HepG2 (cell line): ENCODE measurements around the gene KAT6B. TPM values are rescaled to one million over a fixed set of nuclear protein-coding genes. Genes with fewer than 3 reads are reported as not detected.

ENCODE experiments used
- ATAC-seq: fragments of 200-7000 bp; cut with Tn5 transposase; 3 replicates; pipeline ENCODE4 v1.9.1; 2020; ENCODE audit warnings: mild to moderate bottlenecking, moderate library complexity
- BruUV-seq: library from RNA; stranded (reverse); fragments of 400-500 nt; replicated peaks from 2 replicates; lab custom pipeline; 2021; lab: Mats Ljungman, UMichigan
- CTCF ChIA-PET: fragments of 300-600 bp; formaldehyde crosslinking; extraction: SDS; loops from one replicate; lab custom pipeline; 2021; ENCODE audit warnings: low total read pairs, inconsistent platforms, low intra/inter-chr PET ratio; lab: Yijun Ruan, JAX
- POLR2A ChIA-PET: fragments of 350-600 bp; sonication (Branson Sonifier 250); formaldehyde crosslinking; loops from one replicate; lab custom pipeline; 2020; ENCODE audit warnings: antibody characterized with exemption, inconsistent platforms; lab: Yijun Ruan, JAX
- DNase-seq: peaks from one replicate; pipeline ENCODE4 v3.0.0-alpha.2; 2015; ENCODE audit warnings: low spot score
- FAIRE-seq: peaks from 3 replicates; lab custom pipeline; 2011; peaks lifted over from hg19 to GRCh38; lab: Jason Lieb, UNC
- H2AFZ ChIP-seq: one replicate; pipeline ENCODE4 v1.6.1; 2011; ENCODE audit warnings: low read length, inconsistent platforms
- H3K27ac ChIP-seq: fragments of 300-600 bp; 3 replicates; pipeline ENCODE4 v1.8.0; 2011; ENCODE audit warnings: mixed run types, mild to moderate bottlenecking, mixed read lengths, low read length, inconsistent platforms; ENCODE audit not compliant: insufficient read depth; ENCODE audit errors: extremely low read length
- H3K27me3 ChIP-seq, 2 experiments: fragments of 200-600 bp in 1 of 2; 2 replicates in 1 of 2; 3 replicates in 1 of 2; pipeline versions ENCODE4 v1.6.0 to v1.8.0; 2011; ENCODE audit warnings: low read length in 2 of 2, mild to moderate bottlenecking in 2 of 2, moderate library complexity in 2 of 2, inconsistent platforms in 1 of 2; ENCODE audit not compliant: insufficient read depth in 2 of 2, control insufficient read depth in 1 of 2
- H3K36me3 ChIP-seq, 2 experiments: fragments of 200-600 bp in 1 of 2; replicated peaks in 1 of 2; 2 replicates in 1 of 2; 3 replicates in 1 of 2; pipeline versions ENCODE4 v1.5.1 to v1.8.0; 2011; ENCODE audit warnings: low read length in 2 of 2, inconsistent platforms in 1 of 2; ENCODE audit not compliant: insufficient read depth in 2 of 2, control insufficient read depth in 1 of 2
- H3K4me1 ChIP-seq: 2 replicates; pipeline ENCODE4 v1.5.1; 2012; ENCODE audit warnings: low read length, inconsistent platforms; ENCODE audit not compliant: insufficient read depth
- H3K4me2 ChIP-seq: 2 replicates; pipeline ENCODE4 v1.6.0; 2011; ENCODE audit warnings: low read depth, low read length, inconsistent platforms
- H3K4me3 ChIP-seq, 3 experiments: fragments of 200-600 bp in 1 of 3; sonication (generic), shearing (Covaris generic) in 1 of 3; replicated peaks in 1 of 3; 2 replicates each; pipeline ENCODE4 v1.5.1; 2011 to 2016; ENCODE audit warnings: low read length in 3 of 3, inconsistent platforms in 2 of 3, low read depth in 2 of 3, mild to moderate bottlenecking in 2 of 3, control low read depth in 1 of 3, mixed read lengths in 1 of 3; ENCODE audit not compliant: insufficient read depth in 1 of 3
- H3K79me2 ChIP-seq: one replicate; pipeline ENCODE4 v1.6.1; 2011; ENCODE audit warnings: low read length, inconsistent platforms; ENCODE audit not compliant: insufficient read depth
- H3K9ac ChIP-seq: 2 replicates; pipeline ENCODE4 v1.6.0; 2011; ENCODE audit warnings: mild to moderate bottlenecking, low read depth, low read length, inconsistent platforms; ENCODE audit not compliant: insufficient read depth
- H3K9me3 ChIP-seq: 2 replicates; pipeline ENCODE4 v1.5.1; 2012; ENCODE audit warnings: mild to moderate bottlenecking, low read length
- H4K20me1 ChIP-seq: 2 replicates; pipeline ENCODE4 v1.6.0; 2011; ENCODE audit warnings: inconsistent platforms, mild to moderate bottlenecking, low read length, moderate library complexity; ENCODE audit not compliant: insufficient read depth
- AGO1 ChIP-seq: fragments of 200-400 bp; formaldehyde crosslinking; IDR thresholded peaks from 2 replicates; pipeline ENCODE4 v1.6.1; 2017; ENCODE audit warnings: mild to moderate bottlenecking, low read depth, low read length, moderate library complexity; ENCODE audit not compliant: poor library complexity, severe bottlenecking
- BORCS8-MEF2B ChIP-seq: sonication (generic); formaldehyde crosslinking; IDR thresholded peaks from 2 replicates; pipeline ENCODE4 v1.8.0; 2022; ENCODE audit warnings: mild to moderate bottlenecking, missing genetic modification reagents
- CBX2 ChIP-seq, 2 experiments: fragments of 200-600 bp in 1 of 2; sonication (generic); formaldehyde crosslinking in 1 of 2; IDR thresholded peaks; 2 replicates each; pipeline versions ENCODE4 v1.7.0 to v1.8.1; 2018 to 2022; ENCODE audit warnings: low read depth in 2 of 2, low read length in 1 of 2, mild to moderate bottlenecking in 1 of 2, missing genetic modification reagents in 1 of 2
- FOXJ3 ChIP-seq: sonication (generic); formaldehyde crosslinking; IDR thresholded peaks from 2 replicates; pipeline ENCODE4 v1.4.0; 2020; ENCODE audit warnings: missing genetic modification reagents, mild to moderate bottlenecking, borderline replicate concordance
- HOXA7 ChIP-seq: sonication (generic); formaldehyde crosslinking; IDR thresholded peaks from 2 replicates; pipeline ENCODE4 v1.8.1; 2022; ENCODE audit warnings: mild to moderate bottlenecking, missing genetic modification reagents, moderate library complexity
- MBNL3 ChIP-seq: fragments of 250-450 bp; sonication (Bioruptor Pico); conservative IDR thresholded peaks from 2 replicates; pipeline ENCODE4 v1.8.0; 2022; ENCODE audit warnings: mild to moderate bottlenecking, inconsistent platforms
- POGZ ChIP-seq: sonication (generic); formaldehyde crosslinking; IDR thresholded peaks from 2 replicates; pipeline ENCODE4 v1.4.0; 2020; ENCODE audit warnings: mild to moderate bottlenecking, missing genetic modification reagents
- SOX5 ChIP-seq: IDR thresholded peaks from 2 replicates; pipeline ENCODE4 v1.6.1; 2016; ENCODE audit warnings: borderline replicate concordance
- ZNF549 ChIP-seq: sonication (generic); formaldehyde crosslinking; IDR thresholded peaks from 2 replicates; pipeline ENCODE4 v1.5.0; 2020; ENCODE audit warnings: missing genetic modification reagents
- ZNF761 ChIP-seq: sonication (generic); formaldehyde crosslinking; conservative IDR thresholded peaks from 2 replicates; pipeline ENCODE4 v1.4.0; 2020; ENCODE audit warnings: mild to moderate bottlenecking, missing genetic modification reagents
- ZSCAN29 ChIP-seq: sonication (generic); formaldehyde crosslinking; conservative IDR thresholded peaks from 2 replicates; pipeline ENCODE4 v1.4.0; 2020; ENCODE audit warnings: mild to moderate bottlenecking, missing genetic modification reagents
- WGBS: methylation state at CpG from one replicate; pipeline ENCODE4 v1.1.6; 2017; ENCODE audit warnings: low lambda C conversion rate; 5-methylcytosine and 5-hydroxymethylcytosine counted together
- in situ Hi-C: cut with HindIII; loops from 2 replicates; pipeline ENCODE4 v1.10.0; 2017; ENCODE audit warnings: low pct_unique_long_range_greater_than_20kb; ENCODE audit not compliant: extremely low pct_ligation_motif_present
- intact Hi-C: fragments of 100-400 bp; cut with micrococcal nuclease; formaldehyde crosslinking; loops from one replicate; pipeline ENCODE4 v1.10.0; 2022; ENCODE audit not compliant: unreplicated experiment
- polyA plus RNA-seq, 8 experiments: library from polyadenylated mRNA; depleted of rRNA in 3 of 8; stranded (reverse) in 7 of 8; unstranded in 1 of 8; fragments of >200 nt; fragmentation: Illumina TruSeq in 4 of 8; extraction: Trizol in 4 of 8; gene quantifications; 2 replicates each; pipeline versions ENCODE4 v1.2.1 to v1.2.3, GENCODE V29; 2011 to 2016; ENCODE audit warnings: low read depth in 4 of 8, missing spikeins in 1 of 8, mixed read lengths in 1 of 8; ENCODE audit not compliant: insufficient read depth in 1 of 8
- total RNA-seq, 5 experiments: library from RNA; depleted of rRNA; stranded (reverse); fragments of >200 nt; fragmentation: Illumina TruSeq; extraction: Trizol; gene quantifications; 2 replicates each; pipeline ENCODE4 v1.2.3, GENCODE V29; 2016; ENCODE audit warnings: low read depth in 1 of 5
- TF ChIP-seq, protein P1 (sequence below): sonication (generic); formaldehyde crosslinking; IDR thresholded peaks from 2 replicates; pipeline ENCODE4 v1.4.0; 2020; ENCODE audit warnings: missing genetic modification reagents
- TF ChIP-seq, protein P2 (sequence below): sonication (generic); formaldehyde crosslinking; IDR thresholded peaks from 2 replicates; pipeline ENCODE4 v1.5.0; 2020; ENCODE audit warnings: missing genetic modification reagents, mild to moderate bottlenecking, borderline replicate concordance
- TF ChIP-seq, protein P3 (sequence below): sonication (generic); formaldehyde crosslinking; IDR thresholded peaks from 2 replicates; pipeline ENCODE4 v1.9.0; 2022; ENCODE audit warnings: missing genetic modification reagents, mild to moderate bottlenecking, borderline replicate concordance
- TF ChIP-seq, protein P4 (sequence below): fragments of 450-650 bp; IDR thresholded peaks from 2 replicates; pipeline ENCODE4 v1.6.1; 2017; ENCODE audit warnings: mild to moderate bottlenecking

Gene KAT6B
- total and polyA plus RNA-seq, 2 of the 13 experiments (the other 11 are each of a cell fraction or from before 2014, with no cell fraction given): 3.0 to 9.5 TPM

DNA sequence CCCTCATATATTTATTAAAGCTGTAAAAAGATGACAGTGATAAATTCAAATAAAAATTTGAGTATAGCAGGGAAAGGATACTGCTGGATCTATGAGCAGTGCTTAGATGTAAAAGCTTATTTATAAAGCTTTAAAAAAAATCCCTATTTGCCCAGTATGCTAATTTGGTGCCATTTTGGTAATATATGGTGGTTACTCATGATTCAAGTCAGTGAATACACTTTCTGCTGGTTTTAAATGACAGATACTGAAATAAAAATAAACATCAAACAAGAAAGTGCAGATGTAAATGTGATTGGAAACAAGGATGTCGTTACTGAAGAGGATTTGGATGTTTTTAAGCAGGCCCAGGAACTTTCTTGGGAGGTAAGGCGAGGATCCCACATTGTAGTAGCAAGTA is 150.7 kb downstream of the KAT6B start:
- CTCF ChIA-PET: no interaction called here
- Histone ChIP-seq H3K9ac (no peak overlapping the region), H2AFZ (no peak overlapping the region), H3K4me1 (peaks cover 17% of the 10 kb centered on the region), H3K9me3 (no peaks in the 10 kb centered on the region), H3K79me2 (no peaks in the 10 kb centered on the region), H3K36me3 (peaks cover 3 to 24% of the 10 kb centered on the region in 2 experiments; a peak in 4 of 5 replicates), H3K4me3 (no peak overlapping the region), H3K27me3 (no peaks in the 10 kb centered on the region), H3K27ac (no peak overlapping the region), H4K20me1 (no peaks in the 10 kb centered on the region), H3K4me2 (no peak overlapping the region)
- POLR2A ChIA-PET: no interaction called here
- 98% methylated on average over 2 of the region's 2 CpGs for WGBS
- intact Hi-C loops (no loop called here), in situ Hi-C loops (no loop called here)
- no TSS peak for BruUV-seq
- ATAC-seq (no peak), DNase-seq (no peak), FAIRE-seq (no peak)
- TF ChIP-seq, protein P1, sequence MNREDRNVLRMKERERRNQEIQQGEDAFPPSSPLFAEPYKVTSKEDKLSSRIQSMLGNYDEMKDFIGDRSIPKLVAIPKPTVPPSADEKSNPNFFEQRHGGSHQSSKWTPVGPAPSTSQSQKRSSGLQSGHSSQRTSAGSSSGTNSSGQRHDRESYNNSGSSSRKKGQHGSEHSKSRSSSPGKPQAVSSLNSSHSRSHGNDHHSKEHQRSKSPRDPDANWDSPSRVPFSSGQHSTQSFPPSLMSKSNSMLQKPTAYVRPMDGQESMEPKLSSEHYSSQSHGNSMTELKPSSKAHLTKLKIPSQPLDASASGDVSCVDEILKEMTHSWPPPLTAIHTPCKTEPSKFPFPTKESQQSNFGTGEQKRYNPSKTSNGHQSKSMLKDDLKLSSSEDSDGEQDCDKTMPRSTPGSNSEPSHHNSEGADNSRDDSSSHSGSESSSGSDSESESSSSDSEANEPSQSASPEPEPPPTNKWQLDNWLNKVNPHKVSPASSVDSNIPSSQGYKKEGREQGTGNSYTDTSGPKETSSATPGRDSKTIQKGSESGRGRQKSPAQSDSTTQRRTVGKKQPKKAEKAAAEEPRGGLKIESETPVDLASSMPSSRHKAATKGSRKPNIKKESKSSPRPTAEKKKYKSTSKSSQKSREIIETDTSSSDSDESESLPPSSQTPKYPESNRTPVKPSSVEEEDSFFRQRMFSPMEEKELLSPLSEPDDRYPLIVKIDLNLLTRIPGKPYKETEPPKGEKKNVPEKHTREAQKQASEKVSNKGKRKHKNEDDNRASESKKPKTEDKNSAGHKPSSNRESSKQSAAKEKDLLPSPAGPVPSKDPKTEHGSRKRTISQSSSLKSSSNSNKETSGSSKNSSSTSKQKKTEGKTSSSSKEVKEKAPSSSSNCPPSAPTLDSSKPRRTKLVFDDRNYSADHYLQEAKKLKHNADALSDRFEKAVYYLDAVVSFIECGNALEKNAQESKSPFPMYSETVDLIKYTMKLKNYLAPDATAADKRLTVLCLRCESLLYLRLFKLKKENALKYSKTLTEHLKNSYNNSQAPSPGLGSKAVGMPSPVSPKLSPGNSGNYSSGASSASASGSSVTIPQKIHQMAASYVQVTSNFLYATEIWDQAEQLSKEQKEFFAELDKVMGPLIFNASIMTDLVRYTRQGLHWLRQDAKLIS (CRISPR knock-in tag): no peak
- TF ChIP-seq AGO1 (no peak), FOXJ3 (CRISPR knock-in tag) (no peak), SOX5 (CRISPR knock-in tag) (no peak), ZSCAN29 (CRISPR knock-in tag) (no peak), HOXA7 (CRISPR knock-in tag) (no peak), ZNF761 (CRISPR knock-in tag) (no peak), CBX2 (IDR thresholded peaks at IDR 0.05; ENCODE audit: low read depth, low read length) (no peak), CBX2 (CRISPR knock-in tag; IDR thresholded peaks at IDR 0.05; ENCODE audit: low read depth) (no peak), POGZ (no peak), BORCS8-MEF2B (CRISPR knock-in tag) (no peak), MBNL3 (no peak), ZNF549 (CRISPR knock-in tag) (no peak)
- TF ChIP-seq, protein P2, sequence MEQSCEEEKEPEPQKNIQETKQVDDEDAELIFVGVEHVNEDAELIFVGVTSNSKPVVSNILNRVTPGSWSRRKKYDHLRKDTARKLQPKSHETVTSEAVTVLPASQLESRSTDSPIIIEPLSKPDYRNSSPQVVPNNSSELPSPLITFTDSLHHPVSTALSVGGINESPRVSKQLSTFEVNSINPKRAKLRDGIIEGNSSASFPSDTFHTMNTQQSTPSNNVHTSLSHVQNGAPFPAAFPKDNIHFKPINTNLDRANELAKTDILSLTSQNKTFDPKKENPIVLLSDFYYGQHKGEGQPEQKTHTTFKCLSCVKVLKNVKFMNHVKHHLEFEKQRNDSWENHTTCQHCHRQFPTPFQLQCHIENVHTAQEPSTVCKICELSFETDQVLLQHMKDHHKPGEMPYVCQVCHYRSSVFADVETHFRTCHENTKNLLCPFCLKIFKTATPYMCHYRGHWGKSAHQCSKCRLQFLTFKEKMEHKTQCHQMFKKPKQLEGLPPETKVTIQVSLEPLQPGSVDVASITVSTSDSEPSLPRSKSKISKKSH: no peak
- TF ChIP-seq, protein P3, sequence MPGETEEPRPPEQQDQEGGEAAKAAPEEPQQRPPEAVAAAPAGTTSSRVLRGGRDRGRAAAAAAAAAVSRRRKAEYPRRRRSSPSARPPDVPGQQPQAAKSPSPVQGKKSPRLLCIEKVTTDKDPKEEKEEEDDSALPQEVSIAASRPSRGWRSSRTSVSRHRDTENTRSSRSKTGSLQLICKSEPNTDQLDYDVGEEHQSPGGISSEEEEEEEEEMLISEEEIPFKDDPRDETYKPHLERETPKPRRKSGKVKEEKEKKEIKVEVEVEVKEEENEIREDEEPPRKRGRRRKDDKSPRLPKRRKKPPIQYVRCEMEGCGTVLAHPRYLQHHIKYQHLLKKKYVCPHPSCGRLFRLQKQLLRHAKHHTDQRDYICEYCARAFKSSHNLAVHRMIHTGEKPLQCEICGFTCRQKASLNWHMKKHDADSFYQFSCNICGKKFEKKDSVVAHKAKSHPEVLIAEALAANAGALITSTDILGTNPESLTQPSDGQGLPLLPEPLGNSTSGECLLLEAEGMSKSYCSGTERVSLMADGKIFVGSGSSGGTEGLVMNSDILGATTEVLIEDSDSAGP: no peak
- TF ChIP-seq, protein P4, sequence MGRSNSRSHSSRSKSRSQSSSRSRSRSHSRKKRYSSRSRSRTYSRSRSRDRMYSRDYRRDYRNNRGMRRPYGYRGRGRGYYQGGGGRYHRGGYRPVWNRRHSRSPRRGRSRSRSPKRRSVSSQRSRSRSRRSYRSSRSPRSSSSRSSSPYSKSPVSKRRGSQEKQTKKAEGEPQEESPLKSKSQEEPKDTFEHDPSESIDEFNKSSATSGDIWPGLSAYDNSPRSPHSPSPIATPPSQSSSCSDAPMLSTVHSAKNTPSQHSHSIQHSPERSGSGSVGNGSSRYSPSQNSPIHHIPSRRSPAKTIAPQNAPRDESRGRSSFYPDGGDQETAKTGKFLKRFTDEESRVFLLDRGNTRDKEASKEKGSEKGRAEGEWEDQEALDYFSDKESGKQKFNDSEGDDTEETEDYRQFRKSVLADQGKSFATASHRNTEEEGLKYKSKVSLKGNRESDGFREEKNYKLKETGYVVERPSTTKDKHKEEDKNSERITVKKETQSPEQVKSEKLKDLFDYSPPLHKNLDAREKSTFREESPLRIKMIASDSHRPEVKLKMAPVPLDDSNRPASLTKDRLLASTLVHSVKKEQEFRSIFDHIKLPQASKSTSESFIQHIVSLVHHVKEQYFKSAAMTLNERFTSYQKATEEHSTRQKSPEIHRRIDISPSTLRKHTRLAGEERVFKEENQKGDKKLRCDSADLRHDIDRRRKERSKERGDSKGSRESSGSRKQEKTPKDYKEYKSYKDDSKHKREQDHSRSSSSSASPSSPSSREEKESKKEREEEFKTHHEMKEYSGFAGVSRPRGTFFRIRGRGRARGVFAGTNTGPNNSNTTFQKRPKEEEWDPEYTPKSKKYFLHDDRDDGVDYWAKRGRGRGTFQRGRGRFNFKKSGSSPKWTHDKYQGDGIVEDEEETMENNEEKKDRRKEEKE: no peak
